ENCODE data around the gene FRMD3. TPM values are rescaled to one million over a fixed set of nuclear protein-coding genes. Genes with fewer than 3 reads are reported as not detected.

Gene FRMD3
- total and polyA plus RNA-seq, 8 donors, result 1.0 to 3.7 (median 2.3) TPM

- Histone ChIP-seq H3K4me1 (peaks cover 13 to 32% of the 10 kb centered on the region in 2 donors), H3K4me3 (no peak overlapping the region), H3K9me3 (no peaks in the 10 kb centered on the region), H3K36me3 (no peaks in the 10 kb centered on the region), H3K27me3 (no peaks in the 10 kb centered on the region), H3K27ac (no peak overlapping the region)
- intact Hi-C loops (cut with DNase I), result no loop called here
- ATAC-seq (no peak), DNase-seq (no peak)
- TF ChIP-seq CTCF (IDR thresholded peaks at IDR 0.05), result no peak
Observed at GRCh38 chr9:83429229-83429628, 109.0 kb downstream of the FRMD3 start.

- Histone ChIP-seq H3K9me3 (no peaks in the 10 kb centered on the region), H3K27me3 (no peaks in the 10 kb centered on the region), H3K4me1 (no peaks in the 10 kb centered on the region), H3K36me3 (no peaks in the 10 kb centered on the region), H3K27ac (no peak overlapping the region), H3K4me3 (no peak overlapping the region)
- DNase-seq (no peak), ATAC-seq (no peak)
- no peak for TF ChIP-seq CTCF (IDR thresholded peaks at IDR 0.05)
- intact Hi-C loops (cut with DNase I), result no loop called here
Observed at GRCh38 chr9:83425240-83425639, 113.0 kb downstream of the FRMD3 start.

GRCh38 chr9:83424831-83425230 is 113.4 kb downstream of the FRMD3 start:
- no peak for ATAC-seq
- intact Hi-C loops (cut with DNase I), result no loop called here
- H3K4me3 ChIP-seq, result no peak overlapping the region

GRCh38 chr9:83423815-83424707 is 114.1 kb downstream of the FRMD3 start:
- Histone ChIP-seq H3K27me3 (no peaks in the 10 kb centered on the region), H3K4me1 (no peaks in the 10 kb centered on the region), H3K36me3 (no peaks in the 10 kb centered on the region), H3K4me3 (no peak overlapping the region), H3K9me3 (no peaks in the 10 kb centered on the region), H3K27ac (no peak overlapping the region)
- no peak for DNase-seq
- intact Hi-C loops (cut with DNase I), result no loop called here
- no peak for ATAC-seq
- no peak for TF ChIP-seq CTCF (IDR thresholded peaks at IDR 0.05)

More at GRCh38 chr9:83424831-83425230, 113.4 kb downstream of the FRMD3 start:
- Histone ChIP-seq H3K27me3 (no peaks in the 10 kb centered on the region), H3K9me3 (no peaks in the 10 kb centered on the region), H3K4me1 (no peaks in the 10 kb centered on the region), H3K27ac (no peak overlapping the region), H3K36me3 (no peaks in the 10 kb centered on the region)
- DNase-seq, result no peak
- TF ChIP-seq CTCF (IDR thresholded peaks at IDR 0.05), result no peak

GRCh38 chr9:83422527-83422926 is 115.7 kb downstream of the FRMD3 start:
- intact Hi-C loops (cut with DNase I), result no loop called here
- Histone ChIP-seq H3K36me3 (no peaks in the 10 kb centered on the region), H3K4me1 (no peaks in the 10 kb centered on the region), H3K4me3 (no peak overlapping the region), H3K27ac (no peak overlapping the region), H3K27me3 (no peaks in the 10 kb centered on the region), H3K9me3 (no peaks in the 10 kb centered on the region)
- ATAC-seq (no peak), DNase-seq (peak in 2 of 4 donors; percentile 36 to 37)
- TF ChIP-seq CTCF (IDR thresholded peaks at IDR 0.05), result no peak

Measured in left lung (tissue), 10 donors.